WTC11 (cell line): Measurements from ENCODE around the gene TMEM179. TPM values are rescaled to one million over a fixed set of nuclear protein-coding genes. Genes with fewer than 3 reads are reported as not detected.

ENCODE experiments used
- ATAC-seq: fragments of 200-7000 bp; cut with Tn5 transposase; 2 replicates; pipeline ENCODE4 v1.10.0; 2021; ENCODE audit warnings: mild to moderate bottlenecking, moderate library complexity
- CTCF ChIA-PET: fragments of 300-600 bp; sonication (Branson Sonifier 250); formaldehyde crosslinking; loops from one replicate; lab custom pipeline; 2021; ENCODE audit warnings: antibody characterized with exemption; lab: Charles Lee
- POLR2A ChIA-PET: fragments of 350-600 bp; sonication (Branson Sonifier 250); formaldehyde crosslinking; loops from one replicate; lab custom pipeline; 2021; ENCODE audit warnings: antibody characterized with exemption; lab: Charles Lee
- DNase-seq: peaks from one replicate; pipeline ENCODE4 v3.0.0; 2021; ENCODE audit warnings: low spot score
- H3K27ac Mint-ChIP-seq: 2 replicates; pipeline ENCODE4 v1.8.0; 2021; ENCODE audit warnings: mixed read lengths
- H3K27me3 Mint-ChIP-seq: 2 replicates; pipeline ENCODE4 v1.8.0; 2021; ENCODE audit warnings: low read depth, mild to moderate bottlenecking, moderate library complexity, mixed read lengths
- H3K36me3 Mint-ChIP-seq: 2 replicates; pipeline ENCODE4 v1.8.0; 2021; ENCODE audit warnings: mixed read lengths
- H3K4me1 Mint-ChIP-seq: 2 replicates; pipeline ENCODE4 v1.8.0; 2022; ENCODE audit warnings: mixed read lengths
- H3K4me3 Mint-ChIP-seq: 2 replicates; pipeline ENCODE4 v1.8.0; 2021; ENCODE audit warnings: mild to moderate bottlenecking, moderate library complexity, mixed read lengths
- H3K9me3 Mint-ChIP-seq: 2 replicates; pipeline ENCODE4 v1.8.0; 2021; ENCODE audit warnings: mixed read lengths
- CDX4 ChIP-seq: fragments of 250-450 bp; sonication (Bioruptor Pico); IDR thresholded peaks from 2 replicates; pipeline ENCODE4 v1.9.0; 2021; ENCODE audit warnings: moderate library complexity, mild to moderate bottlenecking, inconsistent platforms, borderline replicate concordance
- CTCF ChIP-seq: fragments of 200-600 bp; IDR thresholded peaks from 2 replicates; pipeline ENCODE4 v1.8.0; 2022; ENCODE audit warnings: antibody characterized with exemption
- ETV6 ChIP-seq: sonication (generic); formaldehyde crosslinking; IDR thresholded peaks from 2 replicates; pipeline ENCODE4 v1.8.1; 2022; ENCODE audit warnings: mild to moderate bottlenecking, missing genetic modification reagents
- GABPB1 ChIP-seq: sonication (generic); formaldehyde crosslinking; IDR thresholded peaks from 2 replicates; pipeline ENCODE4 v1.8.1; 2023; ENCODE audit warnings: mild to moderate bottlenecking, missing genetic modification reagents
- HMGA2 ChIP-seq: fragments of 250-450 bp; sonication (Bioruptor Pico); IDR thresholded peaks from 2 replicates; pipeline ENCODE4 v1.4.0; 2021; ENCODE audit warnings: mild to moderate bottlenecking, moderate library complexity
- MXD4 ChIP-seq: fragments of 250-450 bp; sonication (Bioruptor Pico); IDR thresholded peaks from 2 replicates; pipeline ENCODE4 v1.8.0; 2021; ENCODE audit warnings: mild to moderate bottlenecking, moderate library complexity, borderline replicate concordance
- NFATC4 ChIP-seq: fragments of 250-450 bp; sonication (Bioruptor Pico); IDR thresholded peaks from 2 replicates; pipeline ENCODE4 v1.9.0; 2021; ENCODE audit warnings: mild to moderate bottlenecking
- NFYB ChIP-seq: sonication (generic); formaldehyde crosslinking; conservative IDR thresholded peaks from 2 replicates; pipeline ENCODE4 v1.8.0; 2022; ENCODE audit warnings: low read depth, missing genetic modification reagents
- NR2C2 ChIP-seq: sonication (generic); formaldehyde crosslinking; IDR thresholded peaks from 2 replicates; pipeline ENCODE4 v1.8.0; 2022; ENCODE audit warnings: mild to moderate bottlenecking, missing genetic modification reagents
- OVOL2 ChIP-seq: fragments of 250-450 bp; sonication (Bioruptor Pico); IDR thresholded peaks from 2 replicates; pipeline ENCODE4 v1.9.0; 2021; ENCODE audit warnings: mild to moderate bottlenecking, borderline replicate concordance
- RELA ChIP-seq: sonication (generic); formaldehyde crosslinking; IDR thresholded peaks from 2 replicates; pipeline ENCODE4 v1.8.1; 2022; ENCODE audit warnings: missing genetic modification reagents, mild to moderate bottlenecking, borderline replicate concordance
- SMAD4 ChIP-seq: sonication (generic); formaldehyde crosslinking; IDR thresholded peaks from 2 replicates; pipeline ENCODE4 v1.8.0; 2022; ENCODE audit warnings: mild to moderate bottlenecking, missing genetic modification reagents
- TEAD4 ChIP-seq: sonication (generic); formaldehyde crosslinking; IDR thresholded peaks from 2 replicates; pipeline ENCODE4 v1.8.0; 2022; ENCODE audit warnings: mild to moderate bottlenecking, missing genetic modification reagents
- ZNF138 ChIP-seq: sonication (generic); formaldehyde crosslinking; conservative IDR thresholded peaks from 2 replicates; pipeline ENCODE4 v1.8.1; 2022; ENCODE audit warnings: mild to moderate bottlenecking, moderate library complexity, missing genetic modification reagents
- ZNF317 ChIP-seq: sonication (generic); formaldehyde crosslinking; IDR thresholded peaks from 2 replicates; pipeline ENCODE4 v1.8.1; 2023; ENCODE audit warnings: low read depth, mild to moderate bottlenecking, moderate library complexity, missing genetic modification reagents, borderline replicate concordance
- ZNF416 ChIP-seq: fragments of 250-450 bp; sonication (Bioruptor Pico); IDR thresholded peaks from 2 replicates; pipeline ENCODE4 v1.9.0; 2021; ENCODE audit warnings: mild to moderate bottlenecking, inconsistent platforms
- total RNA-seq: library from RNA; stranded (reverse); gene quantifications from 3 replicates; pipeline ENCODE4 v1.2.3, GENCODE V29; 2021
- TF ChIP-seq, protein P1 (sequence below): sonication (generic); formaldehyde crosslinking; IDR thresholded peaks from 2 replicates; pipeline ENCODE4 v1.8.1; 2022; ENCODE audit warnings: missing genetic modification reagents, borderline replicate concordance
- TF ChIP-seq, protein P2 (sequence below): fragments of 250-450 bp; sonication (Bioruptor Pico); IDR thresholded peaks from 2 replicates; pipeline ENCODE4 v1.9.0; 2021; ENCODE audit warnings: mild to moderate bottlenecking
- TF ChIP-seq, protein P3 (sequence below): sonication (generic); formaldehyde crosslinking; IDR thresholded peaks from 2 replicates; pipeline ENCODE4 v1.8.0; 2023; ENCODE audit warnings: missing genetic modification reagents
- TF ChIP-seq, protein P4 (sequence below): sonication (generic); formaldehyde crosslinking; IDR thresholded peaks from 2 replicates; pipeline ENCODE4 v1.8.1; 2023; ENCODE audit warnings: mild to moderate bottlenecking, missing genetic modification reagents

The TMEM179 gene
- total RNA-seq, 1 experiment from 2014 or later, result 2.4 TPM

GRCh38 chr14:104585966-104586697 lies 18.4 kb downstream of the TMEM179 start (continued):
- TF ChIP-seq CTCF, result no peak
- no peak for TF ChIP-seq NR2C2 (CRISPR knock-in tag)
- no peak for TF ChIP-seq MXD4 (CRISPR knock-in tag)

GRCh38 chr14:104584557-104584956 lies 20.0 kb downstream of the TMEM179 start:
- no peaks in the 10 kb centered on the region for H3K36me3 Mint-ChIP-seq
- H3K27ac Mint-ChIP-seq, result no peak overlapping the region
- no peaks in the 10 kb centered on the region for H3K9me3 Mint-ChIP-seq
- H3K27me3 Mint-ChIP-seq, result no peaks in the 10 kb centered on the region
- ChIA-PET POLR2A (no interaction called here), CTCF (no interaction called here)
- ATAC-seq (no peak), DNase-seq (no peak)
- H3K4me3 Mint-ChIP-seq, result no peak overlapping the region
- H3K4me1 Mint-ChIP-seq, result no peaks in the 10 kb centered on the region
- TF ChIP-seq TEAD4 (no peak), OVOL2 (CRISPR knock-in tag) (no peak), ZNF138 (CRISPR knock-in tag) (no peak)

GRCh38 chr14:104583424-104584306 lies 20.9 kb downstream of the TMEM179 start:
- H3K4me1 Mint-ChIP-seq, result no peaks in the 10 kb centered on the region
- no peak overlapping the region for H3K4me3 Mint-ChIP-seq
- no peak overlapping the region; the same call in 1 of the 2 replicates for H3K27ac Mint-ChIP-seq
- H3K36me3 Mint-ChIP-seq, result no peaks in the 10 kb centered on the region
- ATAC-seq (no peak), DNase-seq (no peak)
- H3K27me3 Mint-ChIP-seq, result no peaks in the 10 kb centered on the region
- H3K9me3 Mint-ChIP-seq, result no peaks in the 10 kb centered on the region
- ChIA-PET CTCF (interaction anchor here (0.7 to 1.1 kb wide), 2 partner anchors 8 to 446 kb away, joined by 3 read pairs; no protein-coding TSS in a partner anchor), POLR2A (no interaction called here)
- no peak for TF ChIP-seq SMAD4 (CRISPR knock-in tag)
- no peak for TF ChIP-seq ZNF317
- TF ChIP-seq, protein P1, sequence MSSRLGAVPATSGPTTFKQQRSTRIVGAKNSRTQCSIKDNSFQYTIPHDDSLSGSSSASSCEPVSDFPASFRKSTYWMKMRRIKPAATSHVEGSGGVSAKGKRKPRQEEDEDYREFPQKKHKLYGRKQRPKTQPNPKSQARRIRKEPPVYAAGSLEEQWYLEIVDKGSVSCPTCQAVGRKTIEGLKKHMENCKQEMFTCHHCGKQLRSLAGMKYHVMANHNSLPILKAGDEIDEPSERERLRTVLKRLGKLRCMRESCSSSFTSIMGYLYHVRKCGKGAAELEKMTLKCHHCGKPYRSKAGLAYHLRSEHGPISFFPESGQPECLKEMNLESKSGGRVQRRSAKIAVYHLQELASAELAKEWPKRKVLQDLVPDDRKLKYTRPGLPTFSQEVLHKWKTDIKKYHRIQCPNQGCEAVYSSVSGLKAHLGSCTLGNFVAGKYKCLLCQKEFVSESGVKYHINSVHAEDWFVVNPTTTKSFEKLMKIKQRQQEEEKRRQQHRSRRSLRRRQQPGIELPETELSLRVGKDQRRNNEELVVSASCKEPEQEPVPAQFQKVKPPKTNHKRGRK, result no peak
- TF ChIP-seq ZNF416 (CRISPR knock-in tag), result no peak
- TF ChIP-seq RELA (CRISPR knock-in tag), result no peak
- TF ChIP-seq, protein P2, sequence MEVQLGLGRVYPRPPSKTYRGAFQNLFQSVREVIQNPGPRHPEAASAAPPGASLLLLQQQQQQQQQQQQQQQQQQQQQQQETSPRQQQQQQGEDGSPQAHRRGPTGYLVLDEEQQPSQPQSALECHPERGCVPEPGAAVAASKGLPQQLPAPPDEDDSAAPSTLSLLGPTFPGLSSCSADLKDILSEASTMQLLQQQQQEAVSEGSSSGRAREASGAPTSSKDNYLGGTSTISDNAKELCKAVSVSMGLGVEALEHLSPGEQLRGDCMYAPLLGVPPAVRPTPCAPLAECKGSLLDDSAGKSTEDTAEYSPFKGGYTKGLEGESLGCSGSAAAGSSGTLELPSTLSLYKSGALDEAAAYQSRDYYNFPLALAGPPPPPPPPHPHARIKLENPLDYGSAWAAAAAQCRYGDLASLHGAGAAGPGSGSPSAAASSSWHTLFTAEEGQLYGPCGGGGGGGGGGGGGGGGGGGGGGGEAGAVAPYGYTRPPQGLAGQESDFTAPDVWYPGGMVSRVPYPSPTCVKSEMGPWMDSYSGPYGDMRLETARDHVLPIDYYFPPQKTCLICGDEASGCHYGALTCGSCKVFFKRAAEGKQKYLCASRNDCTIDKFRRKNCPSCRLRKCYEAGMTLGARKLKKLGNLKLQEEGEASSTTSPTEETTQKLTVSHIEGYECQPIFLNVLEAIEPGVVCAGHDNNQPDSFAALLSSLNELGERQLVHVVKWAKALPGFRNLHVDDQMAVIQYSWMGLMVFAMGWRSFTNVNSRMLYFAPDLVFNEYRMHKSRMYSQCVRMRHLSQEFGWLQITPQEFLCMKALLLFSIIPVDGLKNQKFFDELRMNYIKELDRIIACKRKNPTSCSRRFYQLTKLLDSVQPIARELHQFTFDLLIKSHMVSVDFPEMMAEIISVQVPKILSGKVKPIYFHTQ (CRISPR knock-in tag), result no peak
- TF ChIP-seq ETV6 (CRISPR knock-in tag), result no peak
- TF ChIP-seq GABPB1, result no peak
- no peak for TF ChIP-seq NFATC4 (CRISPR knock-in tag)
- TF ChIP-seq, protein P3, sequence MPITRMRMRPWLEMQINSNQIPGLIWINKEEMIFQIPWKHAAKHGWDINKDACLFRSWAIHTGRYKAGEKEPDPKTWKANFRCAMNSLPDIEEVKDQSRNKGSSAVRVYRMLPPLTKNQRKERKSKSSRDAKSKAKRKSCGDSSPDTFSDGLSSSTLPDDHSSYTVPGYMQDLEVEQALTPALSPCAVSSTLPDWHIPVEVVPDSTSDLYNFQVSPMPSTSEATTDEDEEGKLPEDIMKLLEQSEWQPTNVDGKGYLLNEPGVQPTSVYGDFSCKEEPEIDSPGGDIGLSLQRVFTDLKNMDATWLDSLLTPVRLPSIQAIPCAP (CRISPR knock-in tag), result no peak
- TF ChIP-seq, protein P4, sequence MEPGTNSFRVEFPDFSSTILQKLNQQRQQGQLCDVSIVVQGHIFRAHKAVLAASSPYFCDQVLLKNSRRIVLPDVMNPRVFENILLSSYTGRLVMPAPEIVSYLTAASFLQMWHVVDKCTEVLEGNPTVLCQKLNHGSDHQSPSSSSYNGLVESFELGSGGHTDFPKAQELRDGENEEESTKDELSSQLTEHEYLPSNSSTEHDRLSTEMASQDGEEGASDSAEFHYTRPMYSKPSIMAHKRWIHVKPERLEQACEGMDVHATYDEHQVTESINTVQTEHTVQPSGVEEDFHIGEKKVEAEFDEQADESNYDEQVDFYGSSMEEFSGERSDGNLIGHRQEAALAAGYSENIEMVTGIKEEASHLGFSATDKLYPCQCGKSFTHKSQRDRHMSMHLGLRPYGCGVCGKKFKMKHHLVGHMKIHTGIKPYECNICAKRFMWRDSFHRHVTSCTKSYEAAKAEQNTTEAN, result no peak
- TF ChIP-seq HMGA2 (CRISPR knock-in tag), result no peak
- TF ChIP-seq NFYB (CRISPR knock-in tag), result no peak
- no peak for TF ChIP-seq CTCF
- TF ChIP-seq CDX4 (CRISPR knock-in tag), result no peak
